Erythroblast (primary cell): ENCODE results near the gene HAO1.
"Not testable (repeated sequence)": the region's sequence is repeated elsewhere in the genome, so short reads cannot be mapped to it uniquely, and the experiment has no call there.

Experiments
- GATA1 ChIP-seq: IDR thresholded peaks from 2 replicates; pipeline ENCODE4 v1.6.1; 2011; ENCODE audit warnings: low read depth, mild to moderate bottlenecking, control low read depth, low read length, moderate library complexity
- POLR2A ChIP-seq: IDR thresholded peaks from 2 replicates; pipeline ENCODE4 v1.6.1; 2011; ENCODE audit warnings: mild to moderate bottlenecking, low read length

DNA sequence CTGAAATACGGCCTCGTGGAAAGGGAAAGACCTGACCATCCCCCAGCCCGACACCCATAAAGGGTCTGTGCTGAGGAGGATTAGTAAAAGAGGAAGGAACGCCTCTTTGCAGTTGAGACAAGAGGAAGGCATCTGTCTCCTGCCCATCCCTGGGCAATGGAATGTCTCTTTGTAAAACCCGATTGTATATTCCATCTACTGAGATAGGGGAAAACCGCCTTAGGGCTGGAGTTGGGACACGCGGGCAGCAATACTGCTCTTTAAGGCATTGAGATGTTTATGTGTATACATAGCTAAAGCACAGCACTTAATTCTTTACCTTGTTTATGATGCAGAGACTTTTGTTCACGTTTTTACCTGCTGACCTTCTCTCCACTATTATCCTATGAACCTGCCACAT lies 16.3 kb upstream of the HAO1 start:
- not testable (repeated sequence) for TF ChIP-seq POLR2A, GATA1
